ENCODE results near the gene PTPN20. TPM values are rescaled to one million over a fixed set of nuclear protein-coding genes. Genes with fewer than 3 reads are reported as not detected.
"Not testable (repeated sequence)": the region's sequence is repeated elsewhere in the genome, so short reads cannot be mapped to it uniquely, and the experiment has no call there.

The PTPN20 gene, protein sequence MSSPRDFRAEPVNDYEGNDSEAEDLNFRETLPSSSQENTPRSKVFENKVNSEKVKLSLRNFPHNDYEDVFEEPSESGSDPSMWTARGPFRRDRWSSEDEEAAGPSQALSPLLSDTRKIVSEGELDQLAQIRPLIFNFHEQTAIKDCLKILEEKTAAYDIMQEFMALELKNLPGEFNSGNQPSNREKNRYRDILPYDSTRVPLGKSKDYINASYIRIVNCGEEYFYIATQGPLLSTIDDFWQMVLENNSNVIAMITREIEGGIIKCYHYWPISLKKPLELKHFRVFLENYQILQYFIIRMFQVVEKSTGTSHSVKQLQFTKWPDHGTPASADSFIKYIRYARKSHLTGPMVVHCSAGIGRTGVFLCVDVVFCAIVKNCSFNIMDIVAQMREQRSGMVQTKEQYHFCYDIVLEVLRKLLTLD
- 0.13 and 0.76 TPM in 2 replicates for total RNA-seq

DNA sequence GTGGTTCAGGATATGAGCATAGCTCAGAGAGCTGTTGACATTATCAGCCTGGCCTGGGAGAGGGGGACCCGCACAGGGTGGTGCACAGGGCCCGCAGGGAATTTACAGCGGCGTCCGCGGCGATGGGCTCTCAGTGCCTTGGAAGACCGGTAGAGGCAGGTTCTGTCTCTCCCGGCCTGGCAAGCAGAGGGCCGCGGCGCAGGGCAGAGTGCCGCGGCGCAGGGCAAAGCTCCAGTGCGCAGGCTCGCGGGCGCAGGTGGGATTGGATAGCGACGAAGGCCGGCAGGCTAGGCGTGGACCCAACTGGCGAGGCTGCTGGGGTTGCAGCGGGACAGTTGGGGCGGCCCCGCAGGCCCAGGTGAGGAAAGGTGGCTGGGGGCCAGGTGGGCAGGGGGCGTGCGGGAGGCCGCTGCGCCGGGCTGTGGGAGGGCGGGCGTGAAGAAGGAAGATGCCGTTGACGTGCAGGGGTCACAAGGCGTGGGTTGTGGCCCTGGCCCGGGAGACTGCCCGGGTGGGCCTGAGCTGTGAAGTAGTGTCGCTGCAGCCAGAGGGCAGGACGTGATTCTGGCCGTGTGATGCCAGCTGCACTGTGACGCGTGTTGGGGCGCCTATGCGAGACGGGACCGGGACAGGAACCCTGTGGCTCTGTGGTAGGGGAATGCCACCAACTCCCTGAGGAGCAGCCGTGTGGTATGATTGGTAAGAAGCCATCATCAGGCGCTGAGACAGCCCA is at the start of gene PTPN20:
PTPN20 (plus strand) TSS at position 285 of the 733 bp plus-strand sequence. CDS start 21,072 bp downstream, outside the sequence.
- DNase-seq (ENCODE audit: low read depth in 2 of 2) = not testable (repeated sequence)

DNA sequence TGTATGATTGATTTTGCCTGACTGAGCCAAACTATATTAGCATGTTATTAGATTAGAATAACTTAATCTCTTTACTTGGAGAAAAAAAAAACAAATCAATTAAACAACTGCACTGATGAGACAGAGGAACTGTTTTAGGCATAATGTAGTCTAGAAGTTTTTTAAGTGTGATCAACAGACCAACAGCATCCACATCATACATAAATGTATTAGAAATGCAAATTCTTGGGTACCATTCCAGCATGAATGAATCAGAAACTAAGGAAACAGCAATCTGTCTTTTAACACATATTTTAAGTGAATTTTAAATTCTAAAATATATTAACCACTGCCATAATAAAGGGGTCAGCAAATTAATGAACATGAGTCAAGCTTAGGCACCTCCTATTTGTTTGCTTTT is 41.5 kb upstream of the PTPN20 start:
- DNase-seq (ENCODE audit: low read depth in 2 of 2) = not testable (repeated sequence)

DNA sequence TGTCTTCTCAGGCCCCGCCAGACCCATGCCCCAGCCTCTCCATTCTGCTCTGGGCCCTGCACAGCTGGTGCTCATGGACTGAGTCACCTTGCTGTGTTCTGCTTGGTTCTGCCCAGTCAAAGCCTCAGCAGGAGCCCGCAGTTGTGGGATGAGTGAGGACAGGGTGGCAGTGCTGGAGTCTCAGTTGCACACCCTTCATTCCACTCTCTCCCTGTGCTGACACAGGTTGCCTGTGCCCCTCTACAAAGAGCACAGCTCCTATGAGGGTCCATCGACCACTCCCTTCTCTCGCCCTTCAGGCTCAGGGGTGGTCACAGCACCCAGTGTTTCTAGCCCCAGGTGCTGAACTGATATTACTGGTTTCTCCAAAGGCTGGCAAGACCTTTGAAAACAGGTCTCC is 39.6 kb upstream of the PTPN20 start:
- not testable (repeated sequence) for DNase-seq (ENCODE audit: low read depth in 2 of 2)

DNA sequence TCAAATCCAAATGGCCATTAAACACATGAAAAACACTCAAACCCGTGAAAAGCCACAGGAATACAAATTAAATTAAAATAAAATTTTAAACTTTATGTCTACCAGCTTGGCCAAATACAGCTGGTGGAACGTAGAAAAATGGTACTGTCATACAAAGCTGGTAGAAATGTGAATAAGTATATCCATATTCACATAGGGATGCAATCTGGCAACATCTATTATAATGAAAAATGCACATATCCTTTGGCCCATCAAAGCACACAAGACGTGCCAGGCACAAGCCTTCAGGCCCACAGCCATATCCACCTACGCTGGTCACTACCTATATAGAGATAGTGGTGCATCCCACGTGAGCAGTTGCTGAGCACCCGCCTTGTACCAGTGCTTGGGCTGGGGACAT is 35.9 kb upstream of the PTPN20 start:
- not testable (repeated sequence) for DNase-seq (ENCODE audit: low read depth in 2 of 2)

DNA sequence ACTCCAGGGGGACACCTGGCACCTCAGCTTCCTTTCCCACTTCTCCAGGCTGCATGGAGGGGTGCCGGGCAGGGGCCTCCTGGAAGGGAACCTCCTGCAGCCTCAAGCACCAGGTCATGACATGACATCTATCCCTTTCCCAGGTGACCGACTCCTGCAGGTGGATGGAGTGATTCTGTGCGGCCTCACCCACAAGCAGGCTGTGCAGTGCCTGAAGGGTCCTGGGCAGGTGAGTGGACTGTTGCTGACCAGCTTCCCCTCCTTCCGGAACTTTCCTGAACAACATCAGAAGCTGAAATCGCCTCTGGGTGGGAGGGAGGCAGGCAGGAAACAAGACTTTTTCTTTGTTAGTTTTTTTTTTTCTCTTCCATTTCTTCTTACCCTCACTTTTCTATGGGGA is 34.5 kb upstream of the PTPN20 start:
- DNase-seq (ENCODE audit: low read depth in 2 of 2) = not testable (repeated sequence)

DNA sequence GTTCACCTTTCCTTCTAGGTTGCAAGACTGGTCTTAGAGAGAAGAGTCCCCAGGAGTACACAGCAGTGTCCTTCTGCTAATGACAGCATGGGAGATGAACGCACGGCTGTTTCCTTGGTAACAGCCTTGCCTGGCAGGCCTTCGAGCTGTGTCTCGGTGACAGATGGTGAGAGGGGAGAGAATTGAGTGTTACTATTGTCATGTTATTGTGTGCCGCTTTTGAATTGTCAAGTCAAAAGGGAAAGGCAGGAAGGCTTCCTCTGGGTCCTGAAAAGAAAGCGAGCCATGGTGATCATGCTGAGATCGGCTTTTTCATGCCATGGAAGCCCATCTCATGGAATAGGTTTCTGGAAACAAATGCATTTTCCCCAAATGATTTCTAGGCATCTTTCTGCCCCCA is 32.5 kb upstream of the PTPN20 start:
- not testable (repeated sequence) for DNase-seq (ENCODE audit: low read depth in 2 of 2)

DNA sequence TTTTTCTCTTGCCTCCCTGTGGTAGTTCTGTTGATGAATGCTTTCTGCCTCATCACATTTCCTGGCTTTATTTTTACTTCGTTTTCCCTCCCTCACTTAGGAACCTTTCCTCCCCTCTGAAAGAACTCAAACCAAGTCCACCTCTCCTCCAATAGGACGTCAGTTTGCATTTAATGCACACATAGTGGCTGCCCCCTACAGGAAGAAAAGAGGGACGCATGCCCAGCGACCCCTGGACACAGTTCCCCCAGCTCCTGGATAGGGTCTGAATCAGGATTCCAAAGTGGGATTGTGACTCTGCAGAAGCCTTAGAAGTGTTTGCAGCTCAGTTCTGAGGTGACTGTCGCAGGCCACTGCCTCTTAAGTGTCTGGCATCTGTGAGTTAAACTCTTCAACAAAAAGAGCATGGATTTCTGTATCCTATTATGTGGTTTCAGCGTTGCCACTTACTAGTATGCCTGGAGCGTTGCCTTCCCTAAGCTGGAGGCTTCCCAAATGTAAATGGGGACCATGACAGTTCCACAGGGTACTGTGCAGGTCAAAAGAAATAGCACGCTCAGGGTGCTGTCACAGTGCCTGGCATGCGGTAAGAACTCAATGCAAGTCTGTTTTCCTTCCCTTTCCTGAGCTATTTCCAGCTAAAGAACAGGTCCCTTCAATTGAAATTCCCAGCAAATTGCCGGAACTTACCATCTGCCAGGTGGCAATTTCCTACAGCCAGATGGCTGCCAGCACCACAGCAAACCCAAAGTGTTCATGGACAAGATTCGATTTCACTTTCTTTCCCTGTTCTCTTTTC is 20.2 kb upstream of the PTPN20 start:
- not testable (repeated sequence) for DNase-seq (ENCODE audit: low read depth in 2 of 2)

DNA sequence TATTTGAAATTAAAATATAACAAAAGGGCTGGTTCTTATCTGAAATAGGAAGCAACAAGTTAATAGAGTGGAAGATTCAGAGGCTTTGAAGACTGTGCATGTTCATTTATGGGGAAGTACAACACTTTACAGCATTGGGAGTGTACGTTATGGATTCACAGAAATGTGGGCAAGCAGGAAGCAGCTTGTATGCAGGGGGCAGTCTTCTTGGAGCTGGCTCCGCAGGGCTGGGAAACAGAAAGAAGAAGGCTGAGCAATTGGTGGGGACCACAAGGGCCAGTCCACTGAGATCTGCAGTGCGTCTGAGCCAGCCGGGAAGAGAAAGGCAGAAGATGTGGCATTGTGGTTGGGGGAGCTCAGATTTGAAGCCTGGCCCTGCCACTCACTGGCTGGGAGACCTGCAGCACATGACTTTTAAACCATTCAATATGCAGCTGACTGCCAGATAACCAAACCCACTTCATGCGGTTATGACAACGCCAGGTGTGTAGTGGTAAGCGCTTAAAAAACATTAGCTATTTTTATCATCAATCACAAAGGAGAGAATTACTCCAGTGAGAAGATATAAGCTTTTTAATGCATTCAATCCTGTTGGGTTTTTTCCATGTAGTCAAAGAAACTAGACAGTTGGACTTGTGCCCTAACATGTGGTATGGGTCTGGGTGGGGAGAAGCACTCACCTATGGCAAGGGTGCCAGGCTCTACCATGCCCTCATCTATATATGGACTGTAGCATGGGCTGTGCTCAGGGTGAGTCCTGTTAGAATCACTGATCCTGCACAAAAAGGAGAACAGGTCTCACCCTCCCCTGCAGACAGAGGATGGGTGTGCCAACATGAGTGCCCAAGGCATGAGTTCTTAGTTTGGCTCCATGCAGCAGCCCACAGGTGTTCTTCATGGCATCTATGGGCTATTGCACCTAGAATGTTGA is 14.2 kb upstream of the PTPN20 start:
- DNase-seq (ENCODE audit: low read depth in 2 of 2) = not testable (repeated sequence)

DNA sequence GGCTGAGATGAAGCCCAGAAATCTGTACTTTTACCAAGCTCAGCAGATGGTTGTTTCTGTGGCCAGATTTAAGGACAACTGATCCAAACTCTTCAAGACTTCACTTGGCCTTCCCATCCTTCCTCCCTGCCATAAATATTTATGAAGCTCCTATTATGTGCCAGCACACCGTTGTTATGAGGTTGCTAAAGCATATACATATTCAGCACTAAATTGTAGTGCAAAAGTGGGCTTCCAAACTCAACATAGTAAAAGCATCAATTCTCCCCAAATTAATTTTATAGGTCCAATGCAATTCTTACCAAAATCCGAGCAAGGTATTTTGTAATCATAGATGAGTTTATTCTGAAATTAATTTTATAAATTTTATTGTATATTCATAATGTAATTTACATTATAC is 10.0 kb upstream of the PTPN20 start:
- DNase-seq (ENCODE audit: low read depth in 2 of 2) = not testable (repeated sequence)

DNA sequence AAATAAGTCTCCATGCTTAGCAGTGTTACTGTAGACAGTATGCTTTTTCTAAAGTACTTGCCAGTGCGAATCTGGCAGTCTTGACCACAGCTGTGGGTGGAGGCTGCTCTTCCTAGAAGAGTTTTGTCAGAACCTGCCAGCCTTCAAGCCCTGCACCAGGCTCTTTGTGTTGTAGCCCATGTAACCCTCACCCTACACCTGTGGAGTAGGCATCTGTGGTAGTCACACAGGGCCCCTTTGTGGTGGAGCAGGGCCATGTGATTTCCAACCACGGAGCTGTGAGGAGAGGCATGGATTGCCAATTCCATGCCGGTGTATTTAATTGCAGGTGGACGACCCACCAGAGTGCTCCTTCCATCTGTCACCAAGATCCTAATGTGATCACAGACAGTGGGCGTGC is 7.4 kb upstream of the PTPN20 start:
- DNase-seq (ENCODE audit: low read depth in 2 of 2) = not testable (repeated sequence)

DNA sequence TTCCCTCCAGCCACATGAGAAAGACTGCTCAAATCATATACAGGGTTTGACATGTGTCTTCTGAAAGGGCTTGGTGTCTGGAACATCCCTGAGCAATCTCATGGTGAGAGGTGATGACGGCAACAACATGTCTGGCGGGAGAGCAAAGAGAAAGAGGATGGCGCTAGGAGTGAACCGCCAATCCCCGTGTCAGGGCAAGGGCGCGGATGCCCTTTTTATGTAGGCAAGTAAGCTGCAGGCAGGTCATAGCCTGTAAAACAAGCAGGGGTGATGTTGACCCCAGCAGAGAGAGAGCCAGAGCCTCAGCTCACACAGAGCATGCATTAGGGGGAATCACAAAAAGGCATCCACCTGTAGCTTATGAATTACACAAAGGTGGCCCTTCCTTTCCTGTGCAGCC is 4.9 kb upstream of the PTPN20 start:
- DNase-seq (ENCODE audit: low read depth in 2 of 2) = not testable (repeated sequence)

DNA sequence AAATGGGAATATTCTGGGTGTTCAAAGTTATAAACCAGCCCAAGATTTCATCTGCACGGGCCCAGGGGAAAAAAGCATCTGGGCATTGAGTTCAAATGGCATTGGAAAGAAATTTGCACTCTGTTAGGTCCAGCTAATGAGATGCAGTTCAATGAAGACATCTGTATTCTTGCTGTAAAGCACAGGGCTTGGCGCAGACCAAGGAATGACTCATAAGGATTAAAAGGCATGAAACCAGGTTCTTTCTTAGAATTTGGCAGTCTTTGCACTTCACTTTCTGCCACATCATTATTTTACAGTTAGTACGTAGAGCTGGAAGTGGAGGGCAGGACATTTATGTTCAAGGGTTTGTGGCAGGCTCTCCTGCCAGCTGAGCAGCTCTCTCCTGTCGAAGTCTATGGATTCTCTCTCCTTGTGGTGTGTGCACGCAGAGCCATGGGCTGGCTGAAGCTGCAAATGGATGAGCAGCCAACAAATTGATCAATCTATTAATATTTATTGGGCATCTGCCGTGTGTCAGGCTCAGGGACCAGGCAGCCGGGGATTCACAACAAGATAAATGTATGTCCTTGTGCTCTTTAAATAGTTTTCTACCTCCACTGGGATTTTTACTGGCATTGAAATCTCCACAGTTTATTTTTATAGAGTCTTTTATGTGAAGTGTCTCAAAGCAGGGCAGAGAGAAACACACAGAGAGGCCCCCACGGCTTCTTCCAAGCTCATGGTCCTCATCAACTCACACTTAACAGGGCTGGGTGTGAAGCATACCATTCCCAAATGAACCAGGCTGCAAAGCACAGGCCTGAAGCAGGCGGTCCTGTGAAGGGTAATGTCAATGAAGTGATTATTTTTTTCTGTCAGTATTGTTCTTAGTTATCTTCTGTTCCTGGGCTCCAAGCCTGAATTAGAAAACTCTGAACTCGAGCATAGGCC is 3.8 kb upstream of the PTPN20 start:
- not testable (repeated sequence) for DNase-seq (ENCODE audit: low read depth in 2 of 2)

DNA sequence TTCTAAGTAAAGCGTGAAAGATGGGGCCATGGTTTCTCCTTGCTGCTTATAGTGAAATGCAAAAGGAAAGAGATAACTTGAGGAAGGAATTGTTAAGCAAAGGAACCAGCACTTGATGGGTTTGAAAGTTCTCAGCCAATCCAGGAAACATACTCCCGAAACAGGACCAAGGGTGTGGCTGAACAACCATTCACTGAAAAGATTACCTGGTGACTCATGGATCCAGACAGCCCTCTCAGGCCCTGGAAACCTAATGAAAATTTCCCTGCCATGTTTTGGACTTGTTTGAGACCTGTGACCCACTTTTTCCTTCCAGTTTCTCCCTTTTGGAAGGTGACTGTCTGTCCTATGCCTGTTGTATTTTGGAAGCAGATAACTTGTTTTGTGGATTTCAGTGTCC is 11.3 kb downstream of the PTPN20 start:
- DNase-seq (ENCODE audit: low read depth in 2 of 2) = not testable (repeated sequence)

DNA sequence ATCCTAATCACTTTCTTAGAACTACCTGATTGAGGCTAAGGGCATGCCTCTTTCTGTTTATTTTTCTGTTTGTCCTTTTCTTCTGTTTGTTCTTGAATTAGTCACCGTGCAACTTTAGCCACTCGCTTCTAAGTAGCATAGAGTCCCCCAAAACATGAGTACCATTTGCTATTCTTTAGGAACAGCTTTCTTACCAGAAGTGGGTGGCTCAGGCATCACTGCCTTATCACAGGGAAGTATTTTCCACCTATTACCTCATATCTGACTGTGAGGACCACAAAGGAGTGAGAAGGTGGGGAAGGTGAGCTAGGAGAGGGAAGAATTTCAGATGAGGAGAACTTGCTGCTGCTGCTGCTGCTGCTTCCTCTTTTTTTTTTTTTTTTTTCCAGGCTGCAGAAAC is 13.9 kb downstream of the PTPN20 start:
- not testable (repeated sequence) for DNase-seq (ENCODE audit: low read depth in 2 of 2)

DNA sequence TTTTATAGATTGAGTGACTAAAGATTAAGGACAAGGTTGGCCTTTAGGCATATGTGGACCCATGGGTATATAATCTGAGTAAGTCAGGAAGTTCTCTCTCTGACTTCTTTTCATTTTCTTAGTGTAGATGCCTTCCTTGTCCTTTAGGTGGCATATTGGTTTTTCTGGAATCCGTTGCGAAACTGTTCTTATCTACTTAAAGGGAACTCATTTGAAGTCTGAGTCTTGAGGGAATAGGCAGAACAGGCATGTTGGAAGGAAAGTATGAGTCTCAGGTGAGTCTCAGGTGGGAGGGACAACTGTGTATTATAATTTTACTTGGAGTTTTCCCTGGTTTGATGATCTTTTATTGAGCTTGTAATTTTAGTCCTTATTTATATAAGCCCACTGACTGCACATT is 14.6 kb downstream of the PTPN20 start:
- not testable (repeated sequence) for DNase-seq (ENCODE audit: low read depth in 2 of 2)

DNA sequence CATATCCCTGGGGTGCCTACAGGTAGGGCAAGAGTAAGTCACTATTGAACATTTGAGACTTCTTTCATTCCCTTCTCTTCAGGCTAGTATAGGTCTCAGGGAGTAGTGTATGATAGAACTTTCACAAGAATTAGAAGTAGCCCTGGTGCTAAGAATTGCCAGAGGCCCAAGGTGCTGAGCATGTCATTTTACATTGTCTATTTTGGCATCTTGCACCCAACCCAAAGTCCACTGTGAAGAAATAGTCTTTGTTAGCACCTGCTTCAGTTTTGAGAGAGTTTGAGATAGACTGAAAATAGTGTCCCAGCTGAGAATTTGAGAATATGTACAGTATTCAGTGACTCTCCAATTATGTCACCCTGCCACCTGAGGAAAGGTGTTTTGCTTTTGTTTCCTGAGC is 17.6 kb downstream of the PTPN20 start:
- not testable (repeated sequence) for DNase-seq (ENCODE audit: low read depth in 2 of 2)

DNA sequence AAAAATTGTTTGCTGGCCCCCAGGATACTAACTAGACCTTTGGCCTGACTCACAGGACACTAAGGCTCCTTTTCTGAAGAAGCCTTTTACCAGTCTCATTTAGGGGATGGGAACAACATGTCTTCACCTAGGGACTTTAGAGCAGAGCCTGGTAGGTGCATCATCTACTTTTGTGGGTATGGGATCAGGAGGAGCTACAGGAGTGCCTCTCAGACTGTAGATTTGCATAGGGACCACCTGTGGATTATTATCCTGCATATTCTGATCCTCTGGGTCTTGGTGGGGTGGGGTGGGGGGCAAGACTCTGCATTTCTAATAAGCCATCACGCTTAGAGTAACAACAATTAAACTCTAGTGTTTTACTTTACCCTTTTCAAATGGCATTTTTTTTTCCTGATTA is 21.2 kb downstream of the PTPN20 start:
- not testable (repeated sequence) for DNase-seq (ENCODE audit: low read depth in 2 of 2)

DNA sequence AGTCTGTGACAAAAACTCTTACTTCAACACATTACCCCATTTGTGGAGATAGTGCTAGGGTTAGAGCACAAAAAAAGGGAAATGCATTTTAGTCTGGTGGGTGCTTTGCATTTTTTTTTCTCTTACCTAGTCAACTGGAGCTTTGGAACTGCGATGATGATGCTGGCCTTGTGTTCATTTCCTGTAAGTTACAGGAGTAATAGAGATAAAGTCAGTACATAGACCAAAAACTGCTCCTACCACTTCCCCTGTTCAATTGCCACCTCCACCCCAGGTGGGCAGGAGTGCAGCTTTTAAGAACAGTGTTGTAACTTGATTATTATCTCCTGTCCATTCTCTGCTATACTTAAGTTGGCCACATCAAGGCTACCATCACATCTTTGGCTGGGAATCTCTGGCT is 29.9 kb downstream of the PTPN20 start:
- not testable (repeated sequence) for DNase-seq (ENCODE audit: low read depth in 2 of 2)

DNA sequence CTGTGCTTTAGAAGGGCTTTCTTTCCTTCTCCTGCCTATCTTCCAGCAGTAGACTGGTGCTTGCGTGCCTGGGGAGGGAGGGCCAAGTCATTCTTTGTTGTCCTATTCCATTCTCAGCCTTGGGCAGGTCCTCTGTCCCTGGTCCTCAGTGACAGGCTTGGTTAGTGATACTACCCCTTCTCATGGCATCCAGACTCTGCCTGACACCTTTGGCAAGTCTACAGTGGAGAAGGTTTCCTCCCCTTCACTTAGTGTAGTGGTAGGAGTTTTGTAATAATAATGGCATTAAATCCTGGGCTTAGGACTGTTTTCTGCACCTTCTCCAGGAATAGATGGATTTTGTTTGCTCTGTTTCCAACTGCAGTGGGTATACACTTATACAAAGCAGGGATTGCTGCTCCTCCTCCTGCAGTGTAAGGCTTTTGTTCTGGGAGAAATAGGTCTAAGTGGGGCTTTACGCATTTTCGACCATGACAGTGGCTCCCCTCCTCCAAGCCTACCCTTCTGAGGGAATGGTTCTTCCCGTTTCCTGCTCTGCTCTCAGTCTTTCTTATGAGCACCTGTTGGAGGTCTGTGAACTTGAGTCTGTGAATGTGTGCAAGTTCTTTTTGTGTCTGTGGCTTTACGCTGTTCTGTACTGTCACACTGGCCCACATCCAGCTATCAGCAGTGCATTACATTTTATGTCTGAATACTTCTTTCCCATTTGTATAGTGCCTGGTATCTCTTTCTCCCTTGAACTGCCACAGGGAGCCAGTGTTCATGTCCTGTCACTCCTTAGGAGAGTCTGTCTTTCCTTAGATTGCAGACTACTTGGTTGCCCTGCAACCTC is 37.7 kb downstream of the PTPN20 start:
- DNase-seq (ENCODE audit: low read depth in 2 of 2) = not testable (repeated sequence)
